Inflammatory macrophage treated with lipopolysaccharide for 1 hour (primary cell): ENCODE data around the gene PER2.
A peak's percentile ranks its signal among the peaks of the same experiment; 100 is the strongest.

Experiments
- DNase-seq, 2 donors: peaks; one replicate each; pipeline ENCODE4 v3.0.0-alpha.2; 2020 to 2022

Gene PER2

DNA sequence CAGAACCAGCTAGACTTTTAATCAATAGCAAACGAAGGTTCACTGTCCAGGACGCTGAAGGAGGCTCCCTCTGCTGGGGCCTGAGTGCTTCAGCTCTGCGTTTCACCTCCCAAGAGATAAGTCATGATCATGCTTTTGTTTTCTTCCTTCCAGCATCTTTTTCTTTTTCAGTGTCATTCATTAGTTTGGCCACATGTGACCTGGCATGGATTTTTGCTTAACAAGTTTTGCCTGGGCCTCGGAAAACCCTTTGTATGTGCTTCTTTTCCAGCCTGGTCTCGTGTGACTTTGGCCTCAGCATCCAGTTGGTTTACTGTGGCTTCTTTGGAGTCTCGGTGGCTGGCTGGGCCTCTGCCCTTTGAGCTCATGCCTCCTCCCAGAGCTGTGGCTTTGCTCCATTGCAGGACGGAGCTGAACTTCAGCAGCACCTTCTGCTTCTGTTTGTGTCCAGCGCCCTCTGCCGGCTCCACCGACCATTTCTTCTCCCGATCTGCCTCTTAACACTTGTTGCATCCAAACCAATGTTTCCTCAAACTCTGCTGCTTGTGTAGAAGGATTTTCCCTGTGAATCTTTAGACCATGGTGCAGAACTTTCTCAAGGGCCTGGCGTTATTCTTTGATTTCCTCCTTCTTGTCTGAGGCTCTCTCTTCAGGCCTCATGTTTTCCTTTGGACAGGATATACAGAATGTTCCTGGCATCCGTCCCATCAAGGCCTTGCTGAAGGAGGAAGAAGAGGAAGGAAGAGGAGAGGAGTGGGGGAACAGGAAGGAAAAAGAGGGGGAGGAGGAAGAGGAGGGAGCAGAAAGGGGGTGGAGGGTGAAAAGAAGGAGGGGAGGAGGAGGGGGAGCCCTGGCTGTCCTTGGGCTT, 25.0 kb downstream of the PER2 start:
- DNase-seq: peak; percentile 71 to 93

DNA sequence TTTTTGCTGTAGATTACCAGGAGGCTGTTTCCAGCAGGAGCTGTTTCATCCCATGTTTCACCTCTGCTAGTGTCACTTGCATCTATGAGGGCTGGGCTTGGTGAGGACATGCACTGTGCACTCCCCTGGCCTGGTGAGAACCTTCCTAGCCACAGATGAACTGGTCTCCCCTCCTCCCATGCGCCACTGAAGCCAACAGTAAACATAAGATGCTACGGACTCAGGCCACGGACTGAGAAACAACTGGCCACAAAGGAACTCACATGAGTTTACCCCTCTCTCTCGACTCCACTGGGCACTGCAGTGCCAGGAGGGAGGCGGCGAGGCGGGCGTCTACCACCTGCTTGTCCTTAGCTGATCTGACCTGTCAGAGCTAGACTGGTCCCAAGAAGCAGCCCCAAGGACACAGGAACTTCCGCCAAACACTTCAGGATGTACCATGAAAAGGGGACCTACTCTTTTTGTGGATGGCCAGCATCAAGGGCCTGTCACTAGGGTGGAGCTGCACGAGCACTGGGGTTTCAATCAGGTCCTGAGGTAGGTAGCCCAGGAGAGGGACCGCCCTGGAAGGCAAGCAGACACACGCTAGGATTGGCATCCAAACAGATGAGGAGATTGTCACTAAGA, 25.8 kb downstream of the PER2 start:
- no peak for DNase-seq

DNA sequence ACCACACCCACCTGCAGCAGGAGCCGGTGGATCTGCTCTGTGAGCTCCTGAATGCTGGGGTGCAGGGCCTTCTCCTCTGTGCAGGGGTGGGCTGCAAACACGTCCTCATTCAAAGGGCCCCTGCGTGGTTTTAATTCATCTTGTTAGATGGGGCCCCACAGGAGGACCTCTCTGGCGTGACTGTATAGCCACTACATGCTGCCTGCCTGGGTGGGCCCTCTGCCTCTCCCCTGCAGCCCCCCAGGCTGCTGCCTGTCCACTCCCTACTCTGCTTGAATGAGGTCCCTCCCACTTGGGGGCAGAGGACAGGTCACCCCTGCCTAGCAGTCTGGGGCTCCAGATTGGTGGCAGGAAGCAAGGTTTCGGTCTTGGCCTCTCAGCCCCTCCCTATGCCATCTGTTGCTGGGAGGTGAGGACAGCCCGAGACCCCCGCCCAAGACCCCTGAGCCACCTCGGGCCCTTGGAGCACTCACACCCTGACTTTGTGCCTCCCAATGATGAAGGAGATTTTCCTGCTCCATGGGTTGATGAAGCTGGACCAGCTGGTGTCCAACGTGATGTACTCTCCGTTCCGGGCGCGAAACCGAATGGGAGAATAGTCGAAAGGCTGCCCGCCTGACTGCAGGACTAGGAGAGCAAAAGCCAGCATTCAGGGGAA, 26.6 kb downstream of the PER2 start:
- DNase-seq: no peak

DNA sequence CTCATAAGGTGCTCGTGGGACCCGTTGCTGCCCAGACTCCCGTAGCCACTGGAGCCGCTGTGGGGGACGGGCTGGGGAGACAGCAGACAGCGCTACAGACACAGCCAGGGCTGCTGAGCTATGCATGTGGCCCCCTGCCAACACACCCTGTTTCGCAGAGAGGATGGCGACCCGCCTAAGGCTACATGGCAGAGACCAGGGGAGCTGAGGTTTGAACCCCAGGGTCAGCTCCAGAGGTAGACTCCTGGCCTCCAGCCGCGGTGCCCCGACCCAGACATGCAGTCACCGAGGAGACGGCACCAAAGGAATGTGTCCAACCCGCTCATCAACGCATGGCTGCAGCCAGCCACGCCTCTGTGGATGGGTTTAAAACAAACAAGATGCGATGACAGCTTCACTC, 27.5 kb downstream of the PER2 start:
- no peak for DNase-seq

DNA sequence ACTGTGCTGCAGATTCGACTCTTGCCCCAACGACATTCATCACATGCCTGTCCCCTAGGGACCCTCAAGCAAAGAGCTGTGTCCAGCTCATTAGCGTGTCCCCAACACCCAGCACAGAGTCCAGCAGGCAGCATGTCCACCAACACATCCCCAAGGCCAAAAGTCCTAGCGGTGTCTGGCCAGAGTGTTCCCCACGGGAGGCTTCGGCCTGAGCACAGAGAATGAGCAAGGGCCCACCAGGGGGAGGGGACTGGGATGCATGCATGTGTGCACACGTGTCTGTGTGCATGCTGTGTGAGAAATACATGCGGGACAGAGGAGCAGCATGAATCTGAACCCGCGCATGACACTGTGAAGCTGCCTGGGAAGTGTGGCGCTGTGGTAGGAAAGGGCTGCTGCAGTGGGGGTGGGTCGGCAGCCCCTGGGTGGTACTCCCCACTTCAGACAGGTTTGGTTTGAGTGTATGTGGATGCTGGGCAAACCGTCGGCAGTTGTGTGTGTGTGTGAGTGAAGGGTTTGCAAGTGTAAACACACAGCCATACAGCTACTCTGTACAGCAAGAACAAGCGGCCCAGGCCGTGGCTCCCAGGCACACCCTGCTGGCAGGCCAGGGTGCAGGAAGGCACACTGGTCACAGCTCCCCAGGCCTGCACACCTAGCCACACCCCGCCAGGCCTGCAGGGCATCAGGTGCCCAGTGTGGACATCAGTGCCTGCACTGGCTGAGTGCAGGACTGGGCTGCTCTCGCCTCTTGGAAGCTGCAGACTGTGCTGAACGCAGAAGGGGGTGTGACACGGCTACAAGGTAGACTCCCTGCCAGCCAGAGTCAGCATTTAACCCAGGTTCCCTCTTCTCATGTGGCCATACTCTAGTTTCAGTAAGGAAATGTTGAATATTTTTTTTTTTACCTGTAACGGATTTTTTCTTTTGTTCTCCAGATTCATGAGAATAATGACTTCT, 29.1 kb downstream of the PER2 start:
- no peak for DNase-seq

DNA sequence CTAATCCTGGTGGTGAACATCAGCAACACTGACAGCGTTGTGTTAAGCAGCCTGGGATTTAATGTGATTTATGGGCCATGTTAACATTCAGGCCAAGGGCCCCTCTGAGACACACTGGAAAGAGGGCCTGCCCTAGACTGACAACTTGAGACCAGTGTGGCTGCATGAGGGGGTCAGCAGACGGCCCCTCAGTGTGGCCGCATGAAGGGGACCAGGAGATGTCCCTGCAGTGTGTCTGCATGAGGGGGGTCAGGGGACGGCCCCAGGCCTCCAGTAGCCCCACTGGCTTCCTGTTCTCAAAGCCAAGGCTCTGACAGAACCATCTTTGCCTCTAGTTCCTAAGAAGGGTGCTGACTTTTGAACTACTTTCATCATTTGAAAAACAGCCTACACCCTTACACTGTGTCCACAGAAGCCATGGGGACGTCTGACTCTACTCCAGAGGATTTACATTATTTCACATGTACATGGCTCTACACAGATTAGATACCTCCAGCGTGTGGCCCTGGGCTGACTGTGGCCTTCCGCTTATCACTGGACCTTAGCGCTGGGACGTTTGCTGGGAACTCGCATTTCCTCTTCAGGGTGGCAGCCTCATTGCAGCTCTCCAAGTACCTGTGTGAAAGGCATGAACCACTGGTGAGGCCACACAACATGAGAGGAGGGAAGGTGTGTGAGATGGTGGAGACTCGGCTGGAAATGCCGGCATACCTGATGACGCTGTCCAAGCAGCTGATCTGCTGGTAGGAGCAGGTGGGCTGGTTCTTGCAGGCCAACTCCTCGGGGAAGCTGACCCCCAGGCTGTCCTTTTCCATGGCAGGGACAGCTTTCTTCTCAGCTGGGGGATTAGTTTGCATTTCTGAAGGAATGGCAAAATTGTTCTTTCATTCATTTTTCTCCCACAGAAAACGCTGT, 30.4 kb downstream of the PER2 start:
- no peak for DNase-seq

DNA sequence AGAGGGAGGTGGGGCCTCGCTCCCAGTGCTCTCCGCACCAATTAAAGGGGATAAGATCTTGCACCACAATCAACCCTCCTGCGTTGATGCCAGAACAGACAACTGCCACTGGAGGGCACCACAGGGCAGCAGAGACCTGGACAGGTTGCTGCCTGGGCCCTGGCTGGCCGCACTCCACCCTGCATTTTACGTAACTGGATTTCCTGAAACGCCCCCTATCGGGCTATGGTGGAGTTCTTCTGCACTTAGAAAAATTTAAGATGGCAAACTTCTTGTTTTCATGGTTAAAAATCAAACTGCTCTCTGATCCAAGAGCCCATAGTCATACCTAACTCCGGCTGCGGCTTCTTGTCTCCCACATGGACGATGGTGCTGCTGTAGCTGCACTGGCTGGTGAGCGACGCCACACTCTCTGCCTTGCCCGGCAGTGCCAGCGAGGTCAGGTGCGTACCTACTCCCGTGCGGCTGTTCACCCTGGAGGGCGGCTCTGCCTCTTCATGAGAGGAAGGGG, 31.8 kb downstream of the PER2 start:
- peak; percentile 60 to 79 for DNase-seq

DNA sequence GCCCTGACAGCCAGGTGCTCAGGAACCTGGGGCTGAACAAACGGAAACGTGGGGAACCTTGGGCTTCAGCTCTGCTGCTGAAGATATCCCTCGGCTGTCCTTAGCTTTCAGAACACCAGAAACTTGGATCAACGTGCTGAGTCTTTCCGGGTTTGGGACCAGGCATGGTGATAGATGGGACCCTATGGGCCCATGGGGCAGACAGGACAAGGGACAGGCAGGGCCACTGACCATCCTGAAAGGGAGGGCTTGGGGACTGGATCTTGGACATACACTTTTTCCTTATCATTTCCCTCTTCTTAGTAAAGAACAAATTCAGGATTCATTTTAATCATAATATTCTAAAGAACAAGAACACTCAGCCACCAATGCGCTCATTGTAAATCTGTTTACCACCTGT, 32.3 kb downstream of the PER2 start:
- DNase-seq: no peak

DNA sequence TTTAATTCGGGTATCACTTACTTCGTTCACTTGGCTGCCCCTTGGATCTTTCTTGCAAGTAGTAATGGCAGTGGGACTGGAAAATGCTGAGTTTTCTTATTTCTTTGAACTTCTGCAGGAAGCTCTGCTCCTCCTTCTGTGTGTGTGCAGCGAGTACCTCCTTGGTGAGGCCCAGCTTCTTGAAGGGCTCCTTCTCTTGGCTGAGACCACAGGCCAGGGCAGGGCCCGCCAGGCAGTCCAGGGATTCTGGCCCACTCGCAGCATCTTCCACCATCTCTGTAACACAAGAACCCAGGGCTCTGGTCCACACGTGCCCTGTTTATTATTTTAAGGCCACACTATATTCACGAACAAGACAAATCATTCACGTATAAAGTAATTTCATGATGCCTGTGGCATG, 32.8 kb downstream of the PER2 start:
- no peak for DNase-seq

DNA sequence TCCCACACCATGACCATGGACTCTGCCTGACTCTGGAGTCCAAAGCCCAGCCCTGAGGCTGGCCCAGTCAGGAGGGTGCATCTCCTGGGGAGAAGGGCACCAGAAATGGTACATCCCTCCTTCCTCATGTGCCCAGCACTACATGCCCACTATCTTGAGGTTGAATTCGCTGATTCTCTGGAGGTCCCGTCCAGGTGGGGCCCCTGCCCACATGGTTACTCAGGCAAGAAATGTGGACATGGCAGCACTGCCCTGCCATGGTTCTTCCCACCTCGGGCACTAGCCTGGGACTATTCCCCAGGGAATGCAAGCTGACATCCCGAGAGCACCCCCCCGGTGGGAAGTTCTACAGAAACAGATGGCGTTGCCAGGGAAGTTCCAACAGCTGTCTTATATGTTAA, 33.3 kb downstream of the PER2 start:
- no peak for DNase-seq

DNA sequence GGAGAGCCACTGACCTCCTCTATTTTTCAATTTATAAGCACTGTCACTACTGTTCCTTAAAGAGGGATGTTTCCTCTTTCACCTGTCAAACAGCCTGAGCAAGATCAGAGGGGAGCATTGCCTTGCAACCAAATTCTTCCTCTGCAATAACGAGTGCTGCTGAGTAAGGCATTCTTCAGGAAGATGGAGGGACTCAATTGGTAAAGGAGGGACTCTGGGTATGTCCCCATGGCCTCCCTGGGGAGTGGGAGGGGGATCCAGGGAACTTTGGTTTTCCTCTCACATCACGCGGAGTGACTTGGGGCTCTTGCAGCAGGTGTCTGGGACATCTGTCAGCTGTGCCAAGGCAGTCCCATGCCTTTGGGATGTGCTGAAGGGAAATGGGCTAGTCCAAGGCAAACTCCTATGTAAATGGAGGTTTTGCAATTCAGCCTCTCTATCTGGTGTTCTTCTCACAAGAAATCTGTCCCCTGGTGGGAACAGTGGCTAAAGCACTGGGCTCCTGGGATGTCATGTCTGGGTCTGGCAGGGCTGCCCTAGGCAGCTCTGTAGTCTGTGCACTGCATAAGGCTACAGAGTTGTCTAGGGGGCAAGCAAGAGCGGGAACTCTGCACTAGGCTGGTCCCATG, 34.2 kb downstream of the PER2 start:
- no peak for DNase-seq

DNA sequence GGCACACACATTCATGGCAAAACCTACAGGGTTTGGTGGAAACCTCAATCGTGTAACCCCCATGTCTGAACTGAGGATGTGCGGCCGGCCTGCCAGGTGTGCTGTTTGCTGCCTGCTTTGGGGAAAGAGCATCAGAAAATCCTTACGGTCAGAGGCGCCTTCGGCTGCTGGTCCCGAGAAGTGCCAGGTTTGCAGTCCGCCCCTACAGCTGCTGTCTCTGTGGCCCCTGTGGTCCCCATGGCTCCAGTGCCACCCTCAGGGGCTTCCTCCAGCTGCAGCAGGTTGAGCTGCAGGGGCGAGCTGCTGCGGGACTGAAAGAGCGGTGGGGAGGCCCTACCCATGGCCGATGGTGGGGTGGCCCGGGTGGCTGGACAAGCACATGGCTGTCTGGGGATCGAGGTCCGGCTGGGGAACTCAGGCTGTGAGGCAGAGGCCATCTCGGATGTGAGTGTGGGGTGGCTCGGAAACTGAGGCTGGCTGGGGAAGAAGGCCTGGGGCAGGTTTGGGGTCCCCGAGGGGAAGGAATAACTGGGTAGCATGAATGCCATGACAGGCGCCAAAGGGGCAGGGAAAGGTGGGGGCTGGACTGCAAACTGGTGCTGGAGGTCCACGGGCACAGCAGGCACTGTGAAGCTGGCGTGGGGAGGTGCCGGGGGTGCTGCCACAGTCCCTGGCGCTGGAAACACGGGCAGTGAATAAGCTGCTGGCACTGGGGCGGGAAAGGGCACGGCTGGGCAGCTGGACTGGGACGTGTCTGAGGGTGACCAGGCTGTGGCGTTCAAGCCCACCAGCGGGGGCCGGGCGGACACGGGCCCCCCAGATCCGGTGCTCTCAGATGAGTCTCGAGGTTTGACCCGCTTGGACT, 35.4 kb downstream of the PER2 start:
- DNase-seq: no peak

DNA sequence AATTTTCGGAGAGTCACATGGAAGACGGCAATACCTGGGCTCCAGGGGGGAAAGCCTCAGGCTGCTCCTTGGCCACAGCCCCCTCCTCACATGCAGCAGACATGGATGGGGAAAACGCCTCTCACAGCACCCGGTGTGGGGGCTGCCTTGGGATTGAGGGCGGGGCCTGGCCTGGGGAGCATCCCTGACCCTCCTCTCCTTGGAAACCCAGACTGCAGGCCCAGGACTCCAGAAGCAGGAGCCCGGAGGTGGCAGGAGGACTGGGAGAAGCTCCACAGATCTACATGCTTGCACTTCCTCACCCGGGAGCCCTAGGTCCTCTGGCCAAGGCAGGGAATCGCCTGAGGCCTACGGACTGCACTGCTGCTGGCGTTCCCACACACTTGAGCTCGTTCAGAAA, 36.4 kb downstream of the PER2 start:
- no peak for DNase-seq

DNA sequence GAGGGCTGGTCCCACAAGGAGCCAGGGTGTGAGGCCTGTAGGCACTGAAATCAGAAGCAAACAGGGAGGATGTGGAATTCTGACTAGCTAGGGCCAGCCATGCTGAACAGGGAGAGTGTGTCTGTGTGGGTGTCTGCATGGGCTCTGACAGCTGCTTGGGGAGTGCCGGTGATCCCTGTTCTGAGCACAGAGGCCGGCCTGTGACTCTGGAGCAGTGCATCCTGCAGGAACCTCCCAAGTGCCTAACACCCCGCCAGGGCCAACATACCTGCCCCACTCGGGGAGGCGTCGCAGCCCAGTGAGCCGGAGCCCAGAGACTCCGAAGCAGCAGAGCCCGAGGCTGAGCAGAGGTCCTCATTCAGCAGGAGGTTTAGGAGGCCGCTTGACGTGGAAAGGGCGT, 37.1 kb downstream of the PER2 start:
- no peak for DNase-seq

DNA sequence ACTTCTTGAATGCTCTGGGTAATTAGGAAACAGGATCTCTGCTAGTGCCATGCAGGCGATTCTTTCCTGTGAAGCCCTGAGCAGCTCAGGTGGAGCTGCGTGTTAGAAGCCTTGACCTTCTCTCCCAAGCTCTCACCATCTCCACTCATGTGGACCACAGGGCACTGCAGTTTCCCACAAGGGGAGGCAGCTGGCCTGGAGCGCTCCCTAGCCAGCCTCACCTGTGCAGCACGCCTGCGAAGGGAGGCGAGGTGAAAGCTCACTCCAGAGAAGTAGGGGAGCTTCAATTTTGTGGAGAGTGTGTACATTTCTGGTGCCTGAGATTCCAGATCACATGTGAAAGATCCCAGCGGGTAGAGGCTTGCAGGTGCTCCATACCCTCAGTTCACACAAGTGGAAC, 37.5 kb downstream of the PER2 start:
- DNase-seq: no peak

DNA sequence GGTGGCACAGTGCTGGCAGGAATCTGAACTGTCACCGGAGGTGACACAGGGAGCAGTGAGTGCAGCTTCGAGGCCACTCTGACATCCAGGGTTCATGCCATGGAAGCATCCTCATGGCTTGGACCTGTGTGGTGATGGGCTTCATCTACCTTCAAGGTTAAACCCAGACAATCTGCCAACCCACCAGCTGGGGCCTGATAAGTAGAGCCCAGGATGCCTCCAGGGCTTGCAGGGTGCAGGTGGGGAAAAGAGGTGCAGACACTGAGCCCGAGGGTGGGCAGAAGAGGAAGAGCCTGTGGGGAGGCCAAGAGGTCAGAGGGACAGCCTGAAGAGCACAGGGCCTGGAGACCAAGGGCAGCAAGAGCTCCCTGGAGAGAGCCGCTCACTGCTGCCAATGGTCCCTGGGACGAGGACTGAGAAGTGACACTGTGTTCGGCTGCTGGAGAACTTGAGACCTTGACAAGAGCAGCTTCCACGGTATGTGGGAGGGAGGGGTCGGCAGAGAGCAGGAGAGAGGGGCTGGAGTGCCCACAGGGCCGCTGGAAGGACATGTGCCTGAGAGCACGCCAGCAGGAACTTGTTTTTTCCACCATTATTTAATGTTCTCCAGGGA, 40.5 kb downstream of the PER2 start:
- no peak for DNase-seq

DNA sequence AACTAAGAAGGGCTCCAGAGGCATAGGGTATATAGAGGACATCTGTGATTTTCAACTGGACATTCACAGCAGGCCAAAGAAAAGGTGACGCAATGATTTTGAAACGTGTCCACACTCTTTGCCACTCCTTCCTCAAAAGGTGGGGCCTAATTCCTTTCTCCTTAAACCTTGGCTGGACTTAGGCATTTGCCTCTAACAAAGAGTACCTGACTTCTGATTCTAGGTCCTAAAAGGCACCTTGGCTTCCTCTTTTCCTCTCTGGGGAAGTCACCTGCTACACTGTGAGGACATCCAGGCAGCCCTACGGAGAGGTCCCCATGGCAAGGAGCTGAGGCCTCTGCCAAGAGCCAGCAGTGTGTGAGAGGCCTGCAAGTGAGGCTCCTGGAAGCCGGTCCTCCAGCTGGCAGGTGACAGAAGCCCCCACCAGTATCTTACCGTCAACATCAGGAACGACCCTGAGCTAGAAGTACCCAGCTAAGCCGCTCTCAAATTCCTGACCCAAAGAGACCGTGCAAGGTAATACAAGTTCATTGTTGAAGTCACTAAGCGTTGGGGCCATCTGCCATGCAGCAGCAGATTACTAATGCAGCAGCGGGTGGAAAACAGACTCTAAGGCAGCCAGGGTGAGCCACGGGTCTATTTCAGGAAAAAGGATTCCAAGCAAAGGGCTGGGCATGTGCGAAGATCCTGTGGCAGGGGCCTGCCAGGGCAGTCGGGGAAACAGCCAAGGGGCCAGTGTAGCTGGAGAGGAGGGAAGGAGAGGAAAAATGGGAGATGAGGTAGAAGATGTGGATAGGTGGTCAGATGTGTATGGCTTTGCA, 41.2 kb downstream of the PER2 start:
- DNase-seq: no peak

DNA sequence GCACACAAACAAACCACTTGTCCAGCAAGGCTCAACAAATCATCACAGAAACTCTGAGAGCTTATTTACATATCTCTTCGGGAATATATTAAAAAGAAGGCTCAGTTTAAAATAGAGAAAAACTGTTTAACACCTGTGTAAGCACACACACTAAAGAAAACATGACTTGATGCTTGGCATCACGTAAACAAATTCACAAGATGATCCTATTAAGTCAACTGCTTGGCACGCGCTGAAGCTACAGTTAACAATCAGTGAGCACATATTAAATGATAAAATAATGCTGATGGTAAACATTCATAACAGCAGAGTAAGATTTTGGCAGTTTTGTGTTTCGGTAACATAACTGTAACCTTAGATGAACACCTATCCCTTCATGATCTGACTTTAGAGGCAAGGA, 44.3 kb downstream of the PER2 start:
- no peak for DNase-seq
